Measurements from ENCODE around the gene RPL27. TPM values are rescaled to one million over a fixed set of nuclear protein-coding genes. Genes with fewer than 3 reads are reported as not detected.

Gene RPL27
- total RNA-seq, 1 donor from 2014 or later = 293 TPM

- no peak for DNase-seq (ENCODE audit: low spot score)
- no peak for ATAC-seq
Observed at GRCh38 chr17:43020030-43020621, 21.9 kb downstream of the RPL27 start.

GRCh38 chr17:43020789-43021740 is 22.8 kb downstream of the RPL27 start:
- ATAC-seq = peak; percentile 1
- DNase-seq (ENCODE audit: low spot score) = peak; percentile 62

GRCh38 chr17:43021741-43022512 is 23.7 kb downstream of the RPL27 start, which contains the start of gene VAT1:
Gene VAT1 (minus strand): TSS chr17:43022385. CDS start chr17:43022322, 63 bp downstream.
- ATAC-seq = peak; percentile 80

GRCh38 chr17:43024407-43025289 is 26.4 kb downstream of the RPL27 start, which contains the start of gene RND2:
Gene RND2 (plus strand): TSS chr17:43025231. CDS start chr17:43025348, 117 bp downstream.
- peak; percentile 81 for ATAC-seq
- DNase-seq (ENCODE audit: low spot score) = peak; percentile 90

More at GRCh38 chr17:43021741-43022512, 23.7 kb downstream of the RPL27 start, which contains the start of gene VAT1:
- peak; percentile 81 for DNase-seq (ENCODE audit: low spot score)

- ATAC-seq (no peak), DNase-seq (ENCODE audit: low spot score) (no peak)
Observed at GRCh38 chr17:43025290-43025657, 27.1 kb downstream of the RPL27 start.

GRCh38 chr17:43025766-43026537 is 27.7 kb downstream of the RPL27 start:
- DNase-seq (ENCODE audit: low spot score) (no peak), ATAC-seq (no peak)

GRCh38 chr17:43026595-43026994 is 28.4 kb downstream of the RPL27 start:
- no peak for ATAC-seq
- DNase-seq (ENCODE audit: low spot score) = no peak

GRCh38 chr17:43027091-43028032 is 29.1 kb downstream of the RPL27 start:
- no peak for DNase-seq (ENCODE audit: low spot score)
- no peak for ATAC-seq

- DNase-seq (ENCODE audit: low spot score) (no peak), ATAC-seq (no peak)
Observed at GRCh38 chr17:43028221-43028861, 30.1 kb downstream of the RPL27 start.

- ATAC-seq (peak; percentile 34), DNase-seq (ENCODE audit: low spot score) (no peak)
Observed at GRCh38 chr17:43030137-43030767, 32.0 kb downstream of the RPL27 start.

- ATAC-seq = no peak
- no peak for DNase-seq (ENCODE audit: low spot score)
Observed at GRCh38 chr17:43031666-43032065, 33.4 kb downstream of the RPL27 start.

GRCh38 chr17:43033948-43034881 is 36.0 kb downstream of the RPL27 start:
- ATAC-seq = no peak
- DNase-seq (ENCODE audit: low spot score) = no peak

- DNase-seq (ENCODE audit: low spot score) (no peak), ATAC-seq (no peak)
Observed at GRCh38 chr17:43034894-43035293, 36.7 kb downstream of the RPL27 start.

- no peak for DNase-seq (ENCODE audit: low spot score)
Observed at GRCh38 chr17:43039646-43040045, 41.4 kb downstream of the RPL27 start.

GRCh38 chr17:43040655-43041054 is 42.4 kb downstream of the RPL27 start:
- ATAC-seq (peak; percentile 93), DNase-seq (ENCODE audit: low spot score) (peak; percentile 75)

More at GRCh38 chr17:43039646-43040045, 41.4 kb downstream of the RPL27 start:
- no peak for ATAC-seq

GRCh38 chr17:43042025-43042628 is 43.9 kb downstream of the RPL27 start:
- ATAC-seq (no peak), DNase-seq (ENCODE audit: low spot score) (no peak)

Measured in left lobe of liver (tissue), 2 donors.